Hepatocyte (in vitro differentiated cells): Measurements from ENCODE around the gene SYNDIG1.

Experiments used
- EZH2 ChIP-seq: fragments of 200-600 bp; sonication (generic); IDR thresholded peaks from 2 replicates; pipeline ENCODE4 v1.6.1; 2016; ENCODE audit warnings: antibody characterized with exemption, mild to moderate bottlenecking, borderline replicate concordance
- EZH2phosphoT487 ChIP-seq: fragments of 200-600 bp; sonication (generic); IDR thresholded peaks from one replicate; pipeline ENCODE4 v1.6.1; 2018; ENCODE audit warnings: antibody characterized with exemption, mild to moderate bottlenecking, low read depth, moderate library complexity; ENCODE audit not compliant: unreplicated experiment, severe bottlenecking
- TF ChIP-seq, protein P1 (sequence below): fragments of 200-600 bp; sonication (generic); IDR thresholded peaks from 2 replicates; pipeline ENCODE4 v1.5.1; 2016; ENCODE audit warnings: antibody characterized with exemption, mild to moderate bottlenecking; ENCODE audit not compliant: poor library complexity

DNA sequence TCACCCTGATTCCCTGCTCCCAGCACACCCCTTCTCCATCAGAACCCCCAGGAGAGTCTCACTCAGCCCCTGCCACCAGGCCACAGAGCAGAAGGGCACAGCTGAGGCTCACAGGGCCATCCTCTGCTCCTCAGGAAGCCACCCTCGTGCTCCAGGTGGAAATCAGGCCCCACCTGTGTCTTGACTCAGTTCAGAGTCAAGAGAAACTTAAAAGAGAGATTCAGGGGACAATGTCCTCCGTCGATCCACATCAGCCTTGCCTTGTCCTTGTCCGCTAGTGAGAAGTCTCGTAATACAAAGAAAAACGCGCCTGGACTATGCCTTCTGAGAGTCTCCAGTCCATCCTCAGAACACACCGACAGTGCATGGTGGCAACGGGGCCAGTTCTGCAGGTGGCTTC is 114.6 kb downstream of the SYNDIG1 start:
- TF ChIP-seq, protein P1, sequence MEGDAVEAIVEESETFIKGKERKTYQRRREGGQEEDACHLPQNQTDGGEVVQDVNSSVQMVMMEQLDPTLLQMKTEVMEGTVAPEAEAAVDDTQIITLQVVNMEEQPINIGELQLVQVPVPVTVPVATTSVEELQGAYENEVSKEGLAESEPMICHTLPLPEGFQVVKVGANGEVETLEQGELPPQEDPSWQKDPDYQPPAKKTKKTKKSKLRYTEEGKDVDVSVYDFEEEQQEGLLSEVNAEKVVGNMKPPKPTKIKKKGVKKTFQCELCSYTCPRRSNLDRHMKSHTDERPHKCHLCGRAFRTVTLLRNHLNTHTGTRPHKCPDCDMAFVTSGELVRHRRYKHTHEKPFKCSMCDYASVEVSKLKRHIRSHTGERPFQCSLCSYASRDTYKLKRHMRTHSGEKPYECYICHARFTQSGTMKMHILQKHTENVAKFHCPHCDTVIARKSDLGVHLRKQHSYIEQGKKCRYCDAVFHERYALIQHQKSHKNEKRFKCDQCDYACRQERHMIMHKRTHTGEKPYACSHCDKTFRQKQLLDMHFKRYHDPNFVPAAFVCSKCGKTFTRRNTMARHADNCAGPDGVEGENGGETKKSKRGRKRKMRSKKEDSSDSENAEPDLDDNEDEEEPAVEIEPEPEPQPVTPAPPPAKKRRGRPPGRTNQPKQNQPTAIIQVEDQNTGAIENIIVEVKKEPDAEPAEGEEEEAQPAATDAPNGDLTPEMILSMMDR: no peak
- no peak for TF ChIP-seq EZH2phosphoT487
- TF ChIP-seq EZH2: no peak
